T-cell (primary cell): ENCODE data around the gene P3H1. TPM values are rescaled to one million over a fixed set of nuclear protein-coding genes. Genes with fewer than 3 reads are reported as not detected.

Source experiments
- ATAC-seq, 4 experiments: fragments of 200-7000 bp in 3 of 4; fragments of 150-1000 bp in 1 of 4; cut with Tn5 transposase; replicated peaks in 1 of 4; 1 replicate in 3 of 4; 2 replicates in 1 of 4; pipeline ENCODE4 v1.10.0; 2021; ENCODE audit warnings: moderate library complexity in 3 of 4, mild to moderate bottlenecking in 2 of 4, moderate number of reproducible peaks in 1 of 4
- CTCF ChIA-PET, 2 donors: fragments of 300-600 bp; sonication (Branson Sonifier 250); formaldehyde crosslinking; loops; one replicate each; lab custom pipeline; 2022; ENCODE audit warnings: antibody characterized with exemption in 2 of 2; lab: Charles Lee
- POLR2A ChIA-PET, 2 donors: fragments of 300-600 bp; sonication (Branson Sonifier 250); formaldehyde crosslinking; loops; one replicate each; lab custom pipeline; 2022; ENCODE audit warnings: antibody characterized with exemption in 2 of 2; lab: Charles Lee
- DNase-seq, 35 experiments: peaks; one replicate each; pipeline versions ENCODE4 v3.0.0 to v3.0.0-alpha.2; 2013 to 2023
- H3K27ac ChIP-seq: one replicate; pipeline ENCODE4 v1.5.1; 2013; ENCODE audit warnings: low read length
- H3K27me3 ChIP-seq, 2 experiments: replicated peaks in 1 of 2; 1 replicate in 1 of 2; 2 replicates in 1 of 2; pipeline versions ENCODE4 v1.6.1 to v1.7.0; 2013; ENCODE audit warnings: low read length in 1 of 2, mixed read lengths in 1 of 2; ENCODE audit not compliant: control insufficient read depth in 2 of 2, insufficient read depth in 2 of 2; ENCODE audit errors: extremely low read depth in 1 of 2
- H3K36me3 ChIP-seq, 2 donors: 1 replicate in 1 of 2; 2 replicates in 1 of 2; pipeline versions ENCODE4 v1.6.1 to v1.7.0; 2013; ENCODE audit warnings: low read length in 1 of 2; ENCODE audit not compliant: control insufficient read depth in 2 of 2, insufficient read depth in 1 of 2; ENCODE audit errors: extremely low read depth in 1 of 2
- H3K4me1 ChIP-seq, 2 experiments: 1 replicate in 1 of 2; 2 replicates in 1 of 2; pipeline versions ENCODE4 v1.6.1 to v1.7.0; 2013; ENCODE audit warnings: low read length in 2 of 2, mixed read lengths in 1 of 2; ENCODE audit not compliant: insufficient read depth in 2 of 2, control insufficient read depth in 1 of 2; ENCODE audit errors: extremely low read depth in 1 of 2
- H3K4me3 ChIP-seq, 2 donors: 1 replicate in 1 of 2; 2 replicates in 1 of 2; pipeline versions ENCODE4 v1.5.1 to v1.7.0; 2013; ENCODE audit warnings: mild to moderate bottlenecking in 2 of 2, low read length in 1 of 2, moderate library complexity in 1 of 2; ENCODE audit not compliant: control insufficient read depth in 1 of 2; ENCODE audit errors: extremely low read depth in 1 of 2
- H3K9me3 ChIP-seq: 2 replicates; pipeline ENCODE4 v1.7.0; 2013
- H3K27ac Mint-ChIP-seq, 2 donors: one replicate each; pipeline ENCODE4 v1.8.0; 2020 to 2021; ENCODE audit warnings: mild to moderate bottlenecking in 2 of 2, mixed read lengths in 2 of 2
- H3K27me3 Mint-ChIP-seq, 2 donors: one replicate each; pipeline ENCODE4 v1.8.0; 2021 to 2022; ENCODE audit warnings: mixed read lengths in 2 of 2
- H3K36me3 Mint-ChIP-seq: one replicate; pipeline ENCODE4 v1.8.0; 2021; ENCODE audit warnings: mixed read lengths
- H3K4me1 Mint-ChIP-seq, 3 donors: one replicate each; pipeline ENCODE4 v1.8.0; 2020 to 2022; ENCODE audit warnings: mixed read lengths in 3 of 3, mild to moderate bottlenecking in 1 of 3
- H3K4me3 Mint-ChIP-seq, 3 donors: one replicate each; pipeline ENCODE4 v1.8.0; 2020 to 2022; ENCODE audit warnings: mild to moderate bottlenecking in 3 of 3, mixed read lengths in 3 of 3, moderate library complexity in 3 of 3
- H3K9me3 Mint-ChIP-seq, 3 donors: one replicate each; pipeline ENCODE4 v1.8.0; 2020 to 2022; ENCODE audit warnings: mixed read lengths in 3 of 3
- WGBS: methylation state at CpG from one replicate; pipeline ENCODE4 v1.1.5; 2013; ENCODE audit warnings: missing lambda C conversion rate; ENCODE audit not compliant: insufficient coverage; 5-methylcytosine and 5-hydroxymethylcytosine counted together
- total RNA-seq, 35 experiments: library from RNA in 6 of 35; stranded (reverse) in 6 of 35; fragments of 120-200 nt in 1 of 35; gene quantifications; one replicate each; pipeline versions ENCODE4 v1.2.1 to v1.2.4 and lab custom pipeline; 2013 to 2026

Gene P3H1
- total RNA-seq, 5 donors from 2014 or later (not counting 1 experiment from before 2014, with no cell fraction given) = 23.5 to 62.9 (median 58.3) TPM

DNA sequence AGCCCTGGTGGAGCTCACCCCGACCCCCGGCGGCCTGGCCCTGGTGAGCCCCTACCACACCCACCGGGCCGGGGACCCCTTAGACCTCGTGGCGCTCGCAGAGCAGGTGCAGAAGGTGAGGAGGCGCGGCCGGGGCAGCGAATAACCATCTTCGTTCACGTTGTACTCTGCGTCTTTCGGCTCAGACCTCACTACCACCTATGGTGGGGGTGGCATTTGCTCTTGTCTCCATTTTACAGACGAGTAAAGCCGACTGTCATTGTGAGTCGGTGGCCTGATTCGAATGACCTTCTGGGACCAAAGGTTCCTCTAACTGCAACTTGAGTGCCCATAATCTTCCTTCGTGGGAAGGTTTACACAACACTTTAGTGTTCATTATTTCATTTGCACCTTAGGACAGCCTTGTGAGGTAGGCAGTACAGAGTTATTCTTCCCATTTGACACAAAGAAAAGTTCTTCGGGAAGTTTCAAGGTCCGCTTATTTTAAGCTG, 727 bp upstream of the P3H1 start:
- WGBS = 0% methylated on average over 3 of the region's 23 CpGs
- Histone ChIP-seq H3K4me3 (peak overlapping the region; percentile 78 to 86), H3K4me1 (peaks cover 22 to 36% of the 10 kb centered on the region in 2 experiments), H3K27ac (peak overlapping the region; percentile 66), H3K36me3 (peaks cover 0 to 3% of the 10 kb centered on the region in 2 donors), H3K27me3 (no peaks in the 10 kb centered on the region), H3K9me3 (no peaks in the 10 kb centered on the region)
- Mint-ChIP-seq H3K27me3 (no peaks in the 10 kb centered on the region), H3K4me3 (no peak overlapping the region), H3K4me1 (peaks cover 35 to 46% (median 41%) of the 10 kb centered on the region in 3 donors), H3K27ac (peak overlapping the region; percentile 74 to 92), H3K9me3 (no peaks in the 10 kb centered on the region), H3K36me3 (peaks cover 10% of the 10 kb centered on the region)
- POLR2A ChIA-PET = interaction anchor here (0.5 to 1.7 kb wide), 10 partner anchors 12 to 407 kb away, joined by 3 to 9 read pairs (median 3); partner anchors contain the start of genes ERMAP (in 1 of the 2), SVBP (in 1 of the 2), YBX1 (in 1 of the 2) and ZNF691 (in 1 of the 2)
- ATAC-seq (peak; percentile 9 to 30 (median 28)), DNase-seq (peak in 1 of 35 experiments; percentile 5)
- CTCF ChIA-PET = interaction anchor here (0.6 to 2.3 kb wide), 14 partner anchors 9 to 433 kb away, joined by 3 to 16 read pairs (median 4); partner anchors contain the start of genes ERMAP (in 1 of the 2), SVBP (in 1 of the 2), YBX1 (in 1 of the 2) and ZNF691 (in 1 of the 2)

- Histone ChIP-seq H3K4me3 (peak overlapping the region; percentile 81 to 86), H3K4me1 (peaks cover 22 to 34% of the 10 kb centered on the region in 2 experiments), H3K9me3 (no peaks in the 10 kb centered on the region), H3K27ac (no peak overlapping the region), H3K36me3 (peaks cover 6% of the 10 kb centered on the region in 2 donors), H3K27me3 (no peaks in the 10 kb centered on the region)
- ChIA-PET POLR2A (interaction anchor here (0.5 to 1.7 kb wide), 16 partner anchors 13 to 833 kb away, joined by 3 to 9 read pairs (median 3); partner anchors contain the start of genes ZNF691 (in 2 of the 2) and YBX1 (in 1 of the 2)), CTCF (interaction anchor here (0.6 to 2.3 kb wide), 17 partner anchors 9 to 493 kb away, joined by 3 to 16 read pairs (median 4); partner anchors contain the start of genes ERMAP (in 1 of the 2), SVBP (in 1 of the 2), YBX1 (in 1 of the 2) and ZNF691 (in 1 of the 2))
- 1% methylated on average over 36 of the region's 44 CpGs for WGBS
- H3K9me3 Mint-ChIP-seq = no peaks in the 10 kb centered on the region
- H3K4me1 Mint-ChIP-seq = peaks cover 33 to 44% (median 34%) of the 10 kb centered on the region in 3 donors
- H3K27me3 Mint-ChIP-seq = no peaks in the 10 kb centered on the region
- DNase-seq (peak in 19 of 35 experiments; percentile 13 to 61 (median 22)), ATAC-seq (peak in 3 of 4 experiments; percentile 11 to 21 (median 18))
- peak overlapping the region in 1 of 2 donors; percentile 79 for H3K27ac Mint-ChIP-seq
- peaks cover 10% of the 10 kb centered on the region for H3K36me3 Mint-ChIP-seq
- no peak overlapping the region for H3K4me3 Mint-ChIP-seq
These were observed 742 bp downstream of the P3H1 start for GRCh38 chr1:42765832-42766740.

- ChIA-PET CTCF (interaction anchor here in 1 of 2 donors (0.9 kb wide), 1 partner anchor 490 kb away, joined by 3 read pairs; no protein-coding TSS in a partner anchor), POLR2A (interaction anchor here (0.6 to 0.7 kb wide), 2 partner anchors 12 to 83 kb away, joined by 3 read pairs; no protein-coding TSS in a partner anchor)
- no peak for DNase-seq
- Histone ChIP-seq H3K36me3 (peaks cover 3 to 6% of the 10 kb centered on the region in 2 donors), H3K4me3 (peak overlapping the region in 1 of 2 donors; percentile 86), H3K4me1 (peaks cover 22 to 34% of the 10 kb centered on the region in 2 experiments), H3K27ac (no peak overlapping the region), H3K9me3 (no peaks in the 10 kb centered on the region), H3K27me3 (no peaks in the 10 kb centered on the region)
- H3K9me3 Mint-ChIP-seq = no peaks in the 10 kb centered on the region
- ATAC-seq = no peak
- H3K4me3 Mint-ChIP-seq = no peak overlapping the region
- no peak overlapping the region for H3K27ac Mint-ChIP-seq
- no peaks in the 10 kb centered on the region for H3K27me3 Mint-ChIP-seq
- no CpG with 5 or more reads among the region's 7 CpGs for WGBS
- peaks cover 26 to 38% (median 27%) of the 10 kb centered on the region in 3 donors for H3K4me1 Mint-ChIP-seq
- peaks cover 5% of the 10 kb centered on the region for H3K36me3 Mint-ChIP-seq
These were observed 1.6 kb downstream of the P3H1 start for GRCh38 chr1:42765269-42765668.

GRCh38 chr1:42762269-42762668, 4.6 kb downstream of the P3H1 start:
- WGBS = 66% methylated on average over 4 of the region's 5 CpGs
- POLR2A ChIA-PET = no interaction called here
- Mint-ChIP-seq H3K9me3 (no peaks in the 10 kb centered on the region), H3K27ac (no peak overlapping the region), H3K4me1 (peaks cover 0 to 13% (median 3%) of the 10 kb centered on the region in 3 donors), H3K4me3 (no peak overlapping the region), H3K27me3 (no peaks in the 10 kb centered on the region), H3K36me3 (peaks cover 13% of the 10 kb centered on the region)
- Histone ChIP-seq H3K27ac (no peak overlapping the region), H3K27me3 (no peaks in the 10 kb centered on the region), H3K4me1 (peaks cover 12 to 20% of the 10 kb centered on the region in 2 experiments), H3K36me3 (peaks cover 9 to 24% of the 10 kb centered on the region in 2 donors), H3K9me3 (no peaks in the 10 kb centered on the region), H3K4me3 (no peak overlapping the region)
- DNase-seq (no peak), ATAC-seq (no peak)
- CTCF ChIA-PET = no interaction called here

DNA sequence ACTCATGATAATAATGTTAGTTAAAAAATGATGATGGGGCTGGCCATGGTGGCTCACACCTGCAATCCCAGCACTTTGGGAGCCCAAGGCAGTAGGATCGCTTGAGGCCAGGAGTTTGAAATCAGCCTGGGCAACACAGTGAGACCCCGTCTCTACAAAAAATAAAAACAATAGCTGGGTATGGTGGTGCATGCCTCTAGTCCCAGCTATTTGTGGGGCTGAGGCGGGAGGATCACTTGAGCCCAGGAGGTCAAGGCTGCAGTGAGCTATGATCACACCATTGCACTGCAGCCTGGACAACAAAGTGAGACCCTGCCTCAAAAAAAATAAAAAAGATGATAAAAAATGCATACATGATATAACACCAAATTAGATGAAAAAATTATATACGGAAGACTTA, 5.3 kb downstream of the P3H1 start:
- ATAC-seq (no peak), DNase-seq (no peak)
- no peaks in the 10 kb centered on the region for H3K9me3 Mint-ChIP-seq
- POLR2A ChIA-PET = no interaction called here
- Histone ChIP-seq H3K4me1 (peaks cover 12 to 20% of the 10 kb centered on the region in 2 experiments), H3K4me3 (no peak overlapping the region), H3K27ac (no peak overlapping the region), H3K36me3 (peaks cover 10 to 31% of the 10 kb centered on the region in 2 donors), H3K9me3 (no peaks in the 10 kb centered on the region), H3K27me3 (no peaks in the 10 kb centered on the region)
- CTCF ChIA-PET = no interaction called here
- no peak overlapping the region for H3K4me3 Mint-ChIP-seq
- no peaks in the 10 kb centered on the region for H3K27me3 Mint-ChIP-seq
- WGBS = 100% methylated on average over 2 of the region's 4 CpGs
- H3K27ac Mint-ChIP-seq = no peak overlapping the region
- peaks cover 4 to 14% (median 7%) of the 10 kb centered on the region in 3 donors for H3K4me1 Mint-ChIP-seq
- peaks cover 20% of the 10 kb centered on the region for H3K36me3 Mint-ChIP-seq
